HEK293 (cell line): ENCODE data around the gene PTGES3L.

Source experiments
- EGR2 ChIP-seq: fragments of 450-650 bp; formaldehyde crosslinking; IDR thresholded peaks from 2 replicates; pipeline ENCODE4 v1.5.1; 2016; ENCODE audit warnings: low read depth, missing biosample characterization, missing genetic modification characterization
- IKZF3 ChIP-seq: fragments of 450-650 bp; IDR thresholded peaks from 2 replicates; pipeline ENCODE4 v1.5.0; 2018; ENCODE audit warnings: missing biosample characterization, mild to moderate bottlenecking, missing genetic modification characterization, moderate library complexity
- KLF10 ChIP-seq: fragments of 450-650 bp; IDR thresholded peaks from 2 replicates; pipeline ENCODE4 v1.5.1; 2018; ENCODE audit warnings: missing biosample characterization, mild to moderate bottlenecking, missing genetic modification characterization
- KLF8 ChIP-seq: fragments of 450-650 bp; formaldehyde crosslinking; IDR thresholded peaks from 2 replicates; pipeline ENCODE4 v1.5.1; 2016; ENCODE audit warnings: missing biosample characterization, missing genetic modification characterization
- RBAK ChIP-seq: fragments of 450-650 bp; formaldehyde crosslinking; IDR thresholded peaks from 2 replicates; pipeline ENCODE4 v1.5.1; 2016; ENCODE audit warnings: missing biosample characterization, missing genetic modification characterization
- SETDB1 ChIP-seq: IDR thresholded peaks from one replicate; pipeline ENCODE4 v1.6.1; 2017; ENCODE audit warnings: mild to moderate bottlenecking, low read length, moderate library complexity, mixed read lengths; ENCODE audit not compliant: insufficient read length
- ZBTB1 ChIP-seq: fragments of 450-650 bp; formaldehyde crosslinking; IDR thresholded peaks from 2 replicates; pipeline ENCODE4 v1.5.1; 2016; ENCODE audit warnings: missing biosample characterization, missing genetic modification characterization
- ZBTB17 ChIP-seq: fragments of 450-650 bp; formaldehyde crosslinking; IDR thresholded peaks from 2 replicates; pipeline ENCODE4 v1.5.1; 2016; ENCODE audit warnings: missing biosample characterization, missing genetic modification characterization
- ZBTB21 ChIP-seq: fragments of 450-650 bp; formaldehyde crosslinking; IDR thresholded peaks from 2 replicates; pipeline ENCODE4 v1.5.1; 2017; ENCODE audit warnings: missing biosample characterization, missing genetic modification characterization
- ZBTB48 ChIP-seq: fragments of 450-650 bp; formaldehyde crosslinking; IDR thresholded peaks from 2 replicates; pipeline ENCODE4 v1.5.1; 2016; ENCODE audit warnings: missing biosample characterization, missing genetic modification characterization
- ZBTB8A ChIP-seq: fragments of 450-650 bp; formaldehyde crosslinking; IDR thresholded peaks from 2 replicates; pipeline ENCODE4 v1.5.1; 2016; ENCODE audit warnings: missing biosample characterization, missing genetic modification characterization
- ZFP37 ChIP-seq: fragments of 450-650 bp; formaldehyde crosslinking; IDR thresholded peaks from 2 replicates; pipeline ENCODE4 v1.5.1; 2016; ENCODE audit warnings: missing biosample characterization, missing genetic modification characterization
- ZNF10 ChIP-seq: fragments of 450-650 bp; formaldehyde crosslinking; IDR thresholded peaks from 2 replicates; pipeline ENCODE4 v1.5.1; 2017; ENCODE audit warnings: missing biosample characterization, missing genetic modification characterization
- ZNF2 ChIP-seq: fragments of 450-650 bp; formaldehyde crosslinking; IDR thresholded peaks from 2 replicates; pipeline ENCODE4 v1.5.1; 2016; ENCODE audit warnings: missing biosample characterization, missing genetic modification characterization
- ZNF211 ChIP-seq: fragments of 450-650 bp; formaldehyde crosslinking; IDR thresholded peaks from 2 replicates; pipeline ENCODE4 v1.5.1; 2016; ENCODE audit warnings: low read depth, missing biosample characterization, missing genetic modification characterization
- ZNF24 ChIP-seq: fragments of 450-650 bp; formaldehyde crosslinking; IDR thresholded peaks from 2 replicates; pipeline ENCODE4 v1.5.1; 2016; ENCODE audit warnings: missing biosample characterization, missing genetic modification characterization
- ZNF302 ChIP-seq: fragments of 450-650 bp; formaldehyde crosslinking; IDR thresholded peaks from 2 replicates; pipeline ENCODE4 v1.5.1; 2016; ENCODE audit warnings: missing biosample characterization, missing genetic modification characterization, low read depth
- ZNF366 ChIP-seq: fragments of 450-650 bp; formaldehyde crosslinking; conservative IDR thresholded peaks from 2 replicates; pipeline ENCODE4 v1.5.1; 2016; ENCODE audit warnings: missing biosample characterization, missing genetic modification characterization
- ZNF394 ChIP-seq: fragments of 450-650 bp; formaldehyde crosslinking; IDR thresholded peaks from 2 replicates; pipeline ENCODE4 v1.5.1; 2016; ENCODE audit warnings: missing biosample characterization, missing genetic modification characterization, mild to moderate bottlenecking, moderate library complexity, borderline replicate concordance
- ZNF501 ChIP-seq: fragments of 450-650 bp; formaldehyde crosslinking; IDR thresholded peaks from 2 replicates; pipeline ENCODE4 v1.5.1; 2016; ENCODE audit warnings: missing biosample characterization, missing genetic modification characterization
- ZNF548 ChIP-seq: fragments of 450-650 bp; formaldehyde crosslinking; IDR thresholded peaks from 2 replicates; pipeline ENCODE4 v1.5.1; 2016; ENCODE audit warnings: missing biosample characterization, missing genetic modification characterization
- ZNF571 ChIP-seq: fragments of 450-650 bp; formaldehyde crosslinking; IDR thresholded peaks from 2 replicates; pipeline ENCODE4 v1.5.0; 2017; ENCODE audit warnings: missing biosample characterization, missing genetic modification characterization
- ZNF585B ChIP-seq: fragments of 450-650 bp; formaldehyde crosslinking; IDR thresholded peaks from 2 replicates; pipeline ENCODE4 v1.5.1; 2016; ENCODE audit warnings: missing biosample characterization, missing genetic modification characterization
- ZNF600 ChIP-seq: fragments of 450-650 bp; formaldehyde crosslinking; IDR thresholded peaks from 2 replicates; pipeline ENCODE4 v1.5.1; 2016; ENCODE audit warnings: missing biosample characterization, missing genetic modification characterization
- ZNF629 ChIP-seq: fragments of 450-650 bp; formaldehyde crosslinking; IDR thresholded peaks from 2 replicates; pipeline ENCODE4 v1.5.1; 2017; ENCODE audit warnings: missing biosample characterization, missing genetic modification characterization
- ZNF677 ChIP-seq: fragments of 450-650 bp; IDR thresholded peaks from 2 replicates; pipeline ENCODE4 v1.5.0; 2018; ENCODE audit warnings: missing biosample characterization, mild to moderate bottlenecking, missing genetic modification characterization, moderate library complexity
- ZNF776 ChIP-seq: fragments of 450-650 bp; formaldehyde crosslinking; IDR thresholded peaks from 2 replicates; pipeline ENCODE4 v1.5.0; 2017; ENCODE audit warnings: missing biosample characterization, missing genetic modification characterization, borderline replicate concordance
- ZNF792 ChIP-seq: fragments of 450-650 bp; formaldehyde crosslinking; IDR thresholded peaks from 2 replicates; pipeline ENCODE4 v1.5.1; 2016; ENCODE audit warnings: missing biosample characterization, missing genetic modification characterization
- ZNF843 ChIP-seq: fragments of 450-650 bp; formaldehyde crosslinking; IDR thresholded peaks from 2 replicates; pipeline ENCODE4 v1.5.1; 2016; ENCODE audit warnings: missing biosample characterization, missing genetic modification characterization
- TF ChIP-seq, protein P1 (sequence below): fragments of 450-650 bp; formaldehyde crosslinking; IDR thresholded peaks from 2 replicates; pipeline ENCODE4 v1.5.1; 2017; ENCODE audit warnings: missing biosample characterization, missing genetic modification characterization
- TF ChIP-seq, protein P2 (sequence below): fragments of 450-650 bp; formaldehyde crosslinking; IDR thresholded peaks from 2 replicates; pipeline ENCODE4 v1.5.1; 2016; ENCODE audit warnings: missing biosample characterization, missing genetic modification characterization
- TF ChIP-seq, protein P3 (sequence below): IDR thresholded peaks from 2 replicates; pipeline ENCODE4 v1.6.1; 2011; ENCODE audit warnings: mild to moderate bottlenecking, low read depth, low read length, borderline replicate concordance
- TF ChIP-seq, protein P4 (sequence below): fragments of 450-650 bp; IDR thresholded peaks from 2 replicates; pipeline ENCODE4 v1.5.1; 2018; ENCODE audit warnings: missing biosample characterization, mild to moderate bottlenecking, missing genetic modification characterization
- TF ChIP-seq, protein P5 (sequence below): fragments of 450-650 bp; formaldehyde crosslinking; IDR thresholded peaks from 2 replicates; pipeline ENCODE4 v1.5.1; 2016; ENCODE audit warnings: missing biosample characterization, missing genetic modification characterization

The PTGES3L gene

DNA sequence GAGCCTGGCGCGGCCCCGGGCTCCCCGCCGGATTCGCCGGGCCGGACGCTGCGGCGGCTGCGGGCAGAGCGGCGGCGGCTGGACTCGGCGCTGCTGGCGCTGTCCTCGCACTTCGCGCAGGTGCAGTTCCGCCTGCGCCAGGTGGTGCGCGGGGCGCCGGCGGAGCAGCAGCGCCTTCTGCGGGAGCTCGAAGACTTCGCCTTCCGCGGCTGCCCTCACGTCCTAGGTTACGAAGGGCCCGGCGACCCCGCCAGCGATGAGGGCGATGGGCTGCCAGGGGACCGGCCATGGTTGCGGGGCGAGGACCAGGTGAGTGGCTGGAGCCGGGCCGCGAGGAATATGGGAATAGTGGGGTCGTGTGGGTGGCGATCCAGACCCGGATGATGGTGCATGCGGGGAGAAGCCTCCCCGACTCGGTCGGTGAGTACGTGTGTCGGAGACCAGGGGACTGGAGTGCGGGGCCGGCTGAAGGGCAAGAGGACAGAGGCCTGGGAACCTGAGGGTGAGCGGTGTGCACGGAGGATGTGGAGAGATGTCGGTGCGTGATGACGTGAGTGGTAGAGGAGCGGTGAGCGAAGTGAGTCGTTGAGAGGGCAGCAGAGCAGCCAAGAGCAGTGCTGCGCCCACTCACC, 1.0 kb upstream of the PTGES3L start (continued):
- TF ChIP-seq ZBTB1 (no peak), ZNF629 (peak; percentile 65), KLF8 (tag by site-specific recombination) (no peak), ZNF501 (tag by site-specific recombination) (peak; percentile 77), ZNF302 (no peak), RBAK (tag by site-specific recombination) (no peak), KLF10 (no peak), ZNF10 (no peak), ZNF600 (tag by site-specific recombination) (peak; percentile 95), ZNF211 (tag by site-specific recombination) (no peak), ZNF843 (no peak), SETDB1 (no peak), ZNF394 (tag by site-specific recombination) (peak; percentile 46; the same call in 1 of the 2 replicates), ZBTB8A (tag by site-specific recombination) (0 out of 2 replicates have a peak, but pooled peaks have one; percentile 5), ZFP37 (tag by site-specific recombination) (peak; percentile 75; the same call in 1 of the 2 replicates), ZNF792 (tag by site-specific recombination) (peak; percentile 43; the same call in 1 of the 2 replicates), ZNF677 (tag by site-specific recombination) (no peak), ZBTB17 (tag by site-specific recombination) (peak; percentile 90), ZBTB48 (tag by site-specific recombination) (peak; percentile 24; the same call in 1 of the 2 replicates), ZNF366 (peak; percentile 68), ZNF24 (tag by site-specific recombination) (0 out of 2 replicates have a peak, but pooled peaks have one; percentile 33), ZNF571 (tag by site-specific recombination) (no peak), ZNF776 (no peak), ZBTB21 (tag by site-specific recombination) (peak; percentile 61; the same call in 1 of the 2 replicates), ZNF548 (no peak), ZNF2 (tag by site-specific recombination) (no peak), IKZF3 (tag by site-specific recombination) (no peak), ZNF585B (tag by site-specific recombination) (no peak), EGR2 (tag by site-specific recombination) (peak; percentile 51)
- TF ChIP-seq, protein P1, sequence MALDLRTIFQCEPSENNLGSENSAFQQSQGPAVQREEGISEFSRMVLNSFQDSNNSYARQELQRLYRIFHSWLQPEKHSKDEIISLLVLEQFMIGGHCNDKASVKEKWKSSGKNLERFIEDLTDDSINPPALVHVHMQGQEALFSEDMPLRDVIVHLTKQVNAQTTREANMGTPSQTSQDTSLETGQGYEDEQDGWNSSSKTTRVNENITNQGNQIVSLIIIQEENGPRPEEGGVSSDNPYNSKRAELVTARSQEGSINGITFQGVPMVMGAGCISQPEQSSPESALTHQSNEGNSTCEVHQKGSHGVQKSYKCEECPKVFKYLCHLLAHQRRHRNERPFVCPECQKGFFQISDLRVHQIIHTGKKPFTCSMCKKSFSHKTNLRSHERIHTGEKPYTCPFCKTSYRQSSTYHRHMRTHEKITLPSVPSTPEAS (tag by site-specific recombination) = peak; percentile 20; the same call in 1 of the 2 replicates
- TF ChIP-seq, protein P2, sequence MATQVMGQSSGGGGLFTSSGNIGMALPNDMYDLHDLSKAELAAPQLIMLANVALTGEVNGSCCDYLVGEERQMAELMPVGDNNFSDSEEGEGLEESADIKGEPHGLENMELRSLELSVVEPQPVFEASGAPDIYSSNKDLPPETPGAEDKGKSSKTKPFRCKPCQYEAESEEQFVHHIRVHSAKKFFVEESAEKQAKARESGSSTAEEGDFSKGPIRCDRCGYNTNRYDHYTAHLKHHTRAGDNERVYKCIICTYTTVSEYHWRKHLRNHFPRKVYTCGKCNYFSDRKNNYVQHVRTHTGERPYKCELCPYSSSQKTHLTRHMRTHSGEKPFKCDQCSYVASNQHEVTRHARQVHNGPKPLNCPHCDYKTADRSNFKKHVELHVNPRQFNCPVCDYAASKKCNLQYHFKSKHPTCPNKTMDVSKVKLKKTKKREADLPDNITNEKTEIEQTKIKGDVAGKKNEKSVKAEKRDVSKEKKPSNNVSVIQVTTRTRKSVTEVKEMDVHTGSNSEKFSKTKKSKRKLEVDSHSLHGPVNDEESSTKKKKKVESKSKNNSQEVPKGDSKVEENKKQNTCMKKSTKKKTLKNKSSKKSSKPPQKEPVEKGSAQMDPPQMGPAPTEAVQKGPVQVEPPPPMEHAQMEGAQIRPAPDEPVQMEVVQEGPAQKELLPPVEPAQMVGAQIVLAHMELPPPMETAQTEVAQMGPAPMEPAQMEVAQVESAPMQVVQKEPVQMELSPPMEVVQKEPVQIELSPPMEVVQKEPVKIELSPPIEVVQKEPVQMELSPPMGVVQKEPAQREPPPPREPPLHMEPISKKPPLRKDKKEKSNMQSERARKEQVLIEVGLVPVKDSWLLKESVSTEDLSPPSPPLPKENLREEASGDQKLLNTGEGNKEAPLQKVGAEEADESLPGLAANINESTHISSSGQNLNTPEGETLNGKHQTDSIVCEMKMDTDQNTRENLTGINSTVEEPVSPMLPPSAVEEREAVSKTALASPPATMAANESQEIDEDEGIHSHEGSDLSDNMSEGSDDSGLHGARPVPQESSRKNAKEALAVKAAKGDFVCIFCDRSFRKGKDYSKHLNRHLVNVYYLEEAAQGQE = peak; percentile 24; the same call in 1 of the 2 replicates
- TF ChIP-seq, protein P3, sequence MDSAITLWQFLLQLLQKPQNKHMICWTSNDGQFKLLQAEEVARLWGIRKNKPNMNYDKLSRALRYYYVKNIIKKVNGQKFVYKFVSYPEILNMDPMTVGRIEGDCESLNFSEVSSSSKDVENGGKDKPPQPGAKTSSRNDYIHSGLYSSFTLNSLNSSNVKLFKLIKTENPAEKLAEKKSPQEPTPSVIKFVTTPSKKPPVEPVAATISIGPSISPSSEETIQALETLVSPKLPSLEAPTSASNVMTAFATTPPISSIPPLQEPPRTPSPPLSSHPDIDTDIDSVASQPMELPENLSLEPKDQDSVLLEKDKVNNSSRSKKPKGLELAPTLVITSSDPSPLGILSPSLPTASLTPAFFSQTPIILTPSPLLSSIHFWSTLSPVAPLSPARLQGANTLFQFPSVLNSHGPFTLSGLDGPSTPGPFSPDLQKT = no peak
- TF ChIP-seq, protein P4, sequence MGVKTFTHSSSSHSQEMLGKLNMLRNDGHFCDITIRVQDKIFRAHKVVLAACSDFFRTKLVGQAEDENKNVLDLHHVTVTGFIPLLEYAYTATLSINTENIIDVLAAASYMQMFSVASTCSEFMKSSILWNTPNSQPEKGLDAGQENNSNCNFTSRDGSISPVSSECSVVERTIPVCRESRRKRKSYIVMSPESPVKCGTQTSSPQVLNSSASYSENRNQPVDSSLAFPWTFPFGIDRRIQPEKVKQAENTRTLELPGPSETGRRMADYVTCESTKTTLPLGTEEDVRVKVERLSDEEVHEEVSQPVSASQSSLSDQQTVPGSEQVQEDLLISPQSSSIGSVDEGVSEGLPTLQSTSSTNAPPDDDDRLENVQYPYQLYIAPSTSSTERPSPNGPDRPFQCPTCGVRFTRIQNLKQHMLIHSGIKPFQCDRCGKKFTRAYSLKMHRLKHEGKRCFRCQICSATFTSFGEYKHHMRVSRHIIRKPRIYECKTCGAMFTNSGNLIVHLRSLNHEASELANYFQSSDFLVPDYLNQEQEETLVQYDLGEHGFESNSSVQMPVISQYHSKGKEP = peak; percentile 41; the same call in 1 of the 2 replicates
- TF ChIP-seq, protein P5, sequence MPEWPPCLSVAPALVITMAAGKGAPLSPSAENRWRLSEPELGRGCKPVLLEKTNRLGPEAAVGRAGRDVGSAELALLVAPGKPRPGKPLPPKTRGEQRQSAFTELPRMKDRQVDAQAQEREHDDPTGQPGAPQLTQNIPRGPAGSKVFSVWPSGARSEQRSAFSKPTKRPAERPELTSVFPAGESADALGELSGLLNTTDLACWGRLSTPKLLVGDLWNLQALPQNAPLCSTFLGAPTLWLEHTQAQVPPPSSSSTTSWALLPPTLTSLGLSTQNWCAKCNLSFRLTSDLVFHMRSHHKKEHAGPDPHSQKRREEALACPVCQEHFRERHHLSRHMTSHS (tag by site-specific recombination) = no peak
